GM18870 (cell line): ENCODE results near the gene MRAS.
"Not testable (repeated sequence)": the region's sequence is repeated elsewhere in the genome, so short reads cannot be mapped to it uniquely, and the experiment has no call there.

Source experiments
- ATAC-seq: cut with Tn5 transposase; IDR thresholded peaks from one replicate; pipeline ENCODE4 v1.9.1; 2021; ENCODE audit warnings: moderate library complexity; ENCODE audit not compliant: unreplicated experiment

MRAS gene

DNA sequence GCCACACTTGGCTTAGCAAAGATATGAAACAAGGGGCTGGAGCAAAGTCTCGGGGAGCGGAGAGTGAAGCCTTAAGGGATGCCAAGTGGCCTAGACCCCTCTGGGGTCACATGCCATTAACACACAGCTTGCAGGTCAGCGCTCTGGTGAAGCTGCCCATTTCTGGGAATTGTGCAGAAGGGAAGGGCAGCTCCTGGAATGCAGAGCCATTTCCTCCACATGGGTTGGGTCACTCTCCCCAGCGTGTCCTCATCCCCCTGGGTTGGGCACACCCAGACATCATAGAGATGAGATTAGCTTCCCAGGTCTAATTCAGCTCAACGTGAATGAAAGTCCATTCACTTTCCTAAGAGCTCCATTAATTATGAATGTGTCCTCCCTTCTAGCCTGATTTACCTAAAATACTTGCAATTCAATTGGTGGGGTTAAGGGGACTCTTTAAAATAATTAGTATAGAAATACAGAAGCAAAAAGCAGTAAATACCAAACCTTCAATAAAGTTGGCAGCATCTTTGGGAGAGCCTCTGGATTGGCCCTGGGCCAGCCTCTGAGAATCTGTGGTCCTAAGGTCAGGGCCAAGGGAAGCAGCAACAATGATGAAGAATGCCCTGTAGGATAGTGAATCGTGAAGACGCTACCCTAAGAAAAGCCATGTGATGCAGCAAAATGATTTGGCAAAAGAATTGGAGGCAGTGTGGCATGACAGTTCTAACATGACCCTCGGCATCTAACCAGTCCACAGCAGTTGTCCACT lies 17.8 kb downstream of the MRAS start:
- ATAC-seq: no peak

DNA sequence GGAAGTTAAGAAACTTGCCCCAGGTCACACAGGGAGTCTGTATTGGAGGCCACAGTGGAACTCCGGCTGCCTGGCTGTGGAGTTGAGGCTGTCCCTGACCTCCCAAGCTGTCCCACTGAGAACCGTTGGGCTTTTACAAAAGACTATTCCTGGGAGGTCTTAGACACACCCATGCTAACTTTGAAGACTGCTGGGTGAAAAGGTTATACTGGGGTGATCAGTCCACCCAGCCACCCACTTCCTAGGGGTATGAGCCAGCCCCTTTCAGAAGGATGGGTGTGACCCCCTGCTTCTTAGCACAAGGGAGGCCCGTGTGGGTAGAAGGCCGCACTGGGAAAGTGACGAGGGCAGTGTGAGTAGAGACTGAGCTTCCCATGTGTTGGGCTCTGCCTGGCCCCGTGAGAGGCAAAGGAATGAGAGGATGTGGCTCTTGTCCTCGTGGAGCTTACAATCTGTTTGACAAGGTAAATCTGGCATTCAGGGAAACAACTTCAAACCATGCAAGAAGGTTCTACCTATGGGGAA lies 19.0 kb downstream of the MRAS start:
- ATAC-seq: no peak

DNA sequence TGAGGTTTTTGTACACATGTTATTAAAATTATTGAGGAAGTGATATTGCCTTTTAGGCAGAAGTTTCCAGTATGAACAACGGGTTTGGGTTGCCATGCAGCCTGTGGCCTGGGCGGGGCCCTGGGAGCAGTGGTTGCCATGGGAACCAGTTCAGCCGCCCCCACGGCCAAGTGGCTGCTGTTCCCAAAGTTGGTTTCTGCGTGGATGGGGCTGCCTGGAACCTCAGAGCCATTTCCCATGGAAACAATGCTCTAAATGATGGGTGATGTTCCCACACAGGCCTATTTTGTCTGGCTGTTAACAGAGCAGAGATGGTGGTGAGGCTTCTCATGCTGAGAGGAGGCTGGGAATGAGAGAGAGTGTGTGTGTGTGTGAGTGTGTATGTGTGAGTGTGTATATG lies 19.5 kb downstream of the MRAS start:
- ATAC-seq: no peak

DNA sequence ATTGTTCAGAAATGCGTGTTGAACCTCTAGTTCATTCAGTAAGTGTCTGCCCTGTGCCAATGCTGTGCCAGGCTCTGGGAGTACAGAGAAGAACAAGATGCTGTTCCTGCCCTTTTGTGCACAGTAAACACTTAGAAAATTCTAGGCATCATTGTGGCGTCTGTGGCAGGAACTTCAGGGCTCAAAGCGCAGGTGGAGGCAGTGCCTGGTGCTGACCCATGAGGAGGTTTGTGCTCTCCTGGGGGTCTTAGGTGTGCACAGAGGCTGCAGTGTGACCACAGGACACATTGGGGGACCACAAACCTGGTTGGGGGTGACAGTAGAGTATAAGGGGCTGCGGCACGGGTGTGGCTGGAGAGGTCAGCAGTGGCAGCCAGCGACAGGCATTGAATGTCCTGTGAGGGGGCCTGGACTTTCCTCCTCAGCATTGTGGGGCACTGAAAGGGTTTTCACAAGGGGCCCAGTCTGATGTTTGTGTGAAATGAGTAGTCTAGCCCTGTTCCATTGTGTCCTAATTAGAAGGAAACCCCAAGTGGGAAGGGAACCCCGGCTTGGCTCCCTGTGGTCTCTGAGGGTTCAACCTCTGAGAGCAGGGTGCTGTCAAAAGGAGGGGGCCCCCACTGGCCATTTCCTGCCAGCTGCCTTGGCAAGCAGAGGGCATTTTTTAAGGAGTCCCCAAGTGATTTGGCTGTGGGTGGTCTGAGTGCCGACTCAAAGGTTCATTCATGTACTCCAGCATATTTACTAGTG lies 20.9 kb downstream of the MRAS start:
- no peak for ATAC-seq

DNA sequence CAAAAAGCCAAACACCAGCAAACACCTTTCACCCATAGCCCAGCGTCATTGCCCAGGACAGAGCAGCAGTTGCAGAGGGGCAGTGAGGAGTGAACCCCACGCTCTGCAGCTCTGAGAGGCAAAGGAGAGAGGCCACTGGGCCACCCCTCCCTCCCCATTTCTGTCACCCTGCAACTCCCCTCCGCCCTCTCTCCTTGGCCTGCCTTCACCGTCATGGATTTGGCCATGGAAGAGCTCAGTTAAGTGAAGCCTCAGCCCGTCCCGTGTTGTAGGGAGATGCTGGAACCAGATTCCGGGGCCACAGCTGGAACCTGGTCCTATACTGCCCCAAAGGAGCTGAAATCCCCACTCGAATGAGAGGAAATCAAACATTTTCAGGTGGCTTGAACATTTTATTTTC lies 21.9 kb downstream of the MRAS start:
- ATAC-seq: no peak

- peak; percentile 100 for ATAC-seq
Measured at GRCh38 chr3:138371070-138371965, 22.9 kb downstream of the MRAS start.

DNA sequence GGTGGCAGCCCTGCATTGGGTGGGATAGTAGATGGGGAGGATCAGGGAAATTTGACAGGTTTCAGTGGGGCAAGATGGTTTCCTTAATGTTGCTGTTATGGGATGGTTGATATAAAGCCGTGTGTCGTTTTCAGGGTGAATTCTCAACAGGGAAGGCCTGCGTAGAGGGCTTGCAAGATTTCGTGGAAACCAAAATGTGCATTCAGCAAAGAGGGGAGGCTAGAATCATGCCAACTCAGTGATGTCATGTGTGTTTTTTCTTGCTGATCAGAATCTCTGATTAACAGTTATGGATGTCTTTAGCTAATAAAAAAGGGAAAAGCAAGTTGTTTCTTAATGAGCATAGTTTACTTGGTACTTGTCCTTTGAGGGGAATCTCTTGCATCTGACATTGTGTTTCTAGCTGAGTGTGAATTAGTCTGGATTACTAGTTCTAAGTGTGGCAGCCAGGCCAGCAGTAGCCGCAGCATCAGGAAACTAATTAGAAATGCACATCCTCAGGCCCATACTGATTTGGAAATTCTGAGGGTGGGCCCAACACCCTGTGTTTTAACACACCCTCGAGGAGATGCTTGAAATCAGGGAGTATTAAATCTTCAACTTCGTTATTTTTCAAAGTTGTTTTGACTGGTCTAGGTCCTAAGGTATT lies 24.8 kb downstream of the MRAS start:
- ATAC-seq: no peak

GRCh38 chr3:138373736-138374094 lies 25.3 kb downstream of the MRAS start:
- ATAC-seq: no peak

DNA sequence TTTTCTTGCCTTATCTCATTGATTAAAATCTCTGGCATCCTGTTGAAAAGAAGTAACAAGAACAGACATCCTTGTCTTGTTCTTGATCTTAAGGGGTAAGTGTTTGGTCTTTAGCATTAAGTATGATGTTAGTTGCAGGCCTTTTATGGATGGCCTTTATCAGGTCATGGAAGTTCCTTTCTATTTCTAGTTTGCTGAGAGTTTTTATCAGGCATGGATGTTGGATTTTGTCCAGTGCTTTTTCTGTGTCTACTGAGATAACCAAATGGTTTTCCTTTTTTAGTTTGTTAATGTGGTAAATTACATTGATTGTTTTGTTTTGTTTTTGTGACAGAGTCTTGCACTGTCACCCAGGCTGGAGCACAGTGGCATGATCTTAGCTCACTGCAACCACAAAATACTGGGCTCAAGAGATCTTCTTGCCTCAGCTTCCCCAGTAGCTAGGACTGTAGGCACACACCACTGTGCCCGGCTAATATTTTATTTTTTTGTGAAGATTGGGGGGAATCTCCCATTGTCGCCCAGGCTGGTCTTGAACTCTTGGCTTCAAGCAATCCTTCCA lies 26.3 kb downstream of the MRAS start:
- ATAC-seq: no peak

GRCh38 chr3:138375447-138375846 lies 27.1 kb downstream of the MRAS start:
- ATAC-seq: no peak

- no peak for ATAC-seq
Measured at GRCh38 chr3:138376663-138377062, 28.3 kb downstream of the MRAS start.

DNA sequence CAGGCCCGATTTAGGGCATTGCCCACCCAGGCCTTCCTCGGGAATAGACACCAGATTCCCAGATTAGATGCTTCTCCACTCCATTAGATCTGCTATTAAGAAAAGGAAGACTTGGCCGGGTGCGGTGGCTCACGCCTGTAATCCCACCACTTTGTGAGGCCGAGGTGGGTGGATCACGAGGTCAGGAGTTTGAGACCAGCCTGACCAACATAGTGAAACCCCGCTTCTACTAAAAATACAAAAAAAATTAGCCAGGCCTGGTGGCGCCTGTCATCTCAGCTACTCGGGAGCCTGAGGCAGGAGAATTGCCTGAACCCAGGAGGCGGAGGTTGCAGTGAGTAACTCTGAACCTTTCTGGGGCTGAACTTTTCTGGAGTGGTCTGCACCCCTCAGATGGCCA lies 28.8 kb downstream of the MRAS start:
- ATAC-seq: not testable (repeated sequence)

DNA sequence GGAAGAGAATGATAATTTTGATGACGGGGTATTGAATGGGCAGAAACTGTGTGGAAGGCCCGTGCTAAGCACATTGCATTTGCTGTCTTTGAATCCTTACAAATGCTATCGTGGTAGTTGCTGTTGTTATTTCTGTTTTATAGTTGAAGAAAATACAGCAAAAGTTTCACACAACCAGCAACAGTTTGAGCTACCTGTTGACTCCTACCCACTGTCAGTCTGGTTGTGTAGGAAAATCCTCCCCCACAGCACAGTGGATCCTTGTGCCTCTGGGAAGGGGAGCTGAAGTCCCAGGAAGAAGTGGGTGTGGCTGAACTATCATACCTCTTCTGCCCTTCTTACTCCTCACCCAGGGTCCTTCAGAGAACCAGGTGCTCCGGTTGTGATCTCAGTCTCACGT lies 29.4 kb downstream of the MRAS start:
- ATAC-seq: no peak

DNA sequence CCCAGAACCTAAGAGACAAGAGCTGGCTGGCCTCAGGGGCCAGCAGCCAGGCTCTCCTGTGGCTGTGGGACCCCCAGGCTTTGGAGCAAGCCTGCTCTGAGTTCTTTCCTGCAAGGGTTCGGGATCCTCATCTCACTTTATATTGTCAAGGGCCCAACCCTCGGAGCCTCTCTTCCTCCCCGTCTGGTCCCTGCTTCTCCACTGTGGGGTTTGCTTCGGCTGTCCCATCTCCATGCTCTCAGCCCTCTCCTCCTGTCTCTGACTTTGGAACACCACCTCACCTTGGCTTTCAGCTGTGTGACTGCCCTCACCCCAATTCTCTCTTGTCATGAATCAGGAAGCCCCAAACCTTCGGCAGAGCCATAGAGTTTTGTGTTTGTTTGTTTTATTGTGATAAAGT lies 30.0 kb downstream of the MRAS start:
- ATAC-seq: no peak

GRCh38 chr3:138378990-138379389 lies 30.6 kb downstream of the MRAS start:
- ATAC-seq: no peak

GRCh38 chr3:138381413-138381901 lies 33.1 kb downstream of the MRAS start:
- ATAC-seq: no peak

GRCh38 chr3:138381950-138382715 lies 33.8 kb downstream of the MRAS start:
- ATAC-seq: no peak

DNA sequence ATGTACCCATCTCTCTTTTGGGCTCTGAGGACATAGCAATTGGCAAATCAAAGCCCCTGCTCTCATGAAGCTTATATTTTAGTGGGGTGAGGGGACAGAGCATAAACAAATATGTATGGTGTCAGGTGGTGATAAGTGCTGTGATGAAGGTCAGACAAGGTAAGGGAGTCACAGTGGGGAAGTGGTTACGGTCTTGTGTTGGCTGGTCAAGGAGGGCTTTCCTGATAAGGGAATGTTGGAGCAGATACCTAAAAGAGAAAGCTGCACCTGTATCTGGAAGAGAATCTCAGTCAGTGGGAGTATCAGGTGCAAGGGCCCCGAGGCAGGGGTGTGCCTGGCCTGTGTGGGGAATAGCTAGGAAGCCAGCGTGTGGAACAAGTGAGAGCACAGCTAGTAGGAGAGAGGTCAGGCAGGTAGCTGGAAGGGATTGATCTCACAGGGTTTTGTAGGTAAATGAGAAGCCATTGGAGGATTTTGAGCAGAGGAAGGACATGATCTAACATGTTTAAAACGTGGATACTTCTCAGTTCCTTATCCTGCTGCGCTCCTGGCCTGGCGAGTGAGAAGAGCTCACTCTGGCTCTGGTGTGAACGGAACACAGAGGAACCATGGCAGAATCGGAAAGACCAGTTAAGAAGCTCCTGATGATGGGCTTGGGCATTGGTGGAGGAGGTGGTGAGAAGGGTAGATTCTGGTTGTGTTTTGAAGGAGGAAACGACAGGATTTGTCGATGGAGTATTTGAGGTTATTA lies 35.5 kb downstream of the MRAS start:
- ATAC-seq: no peak

DNA sequence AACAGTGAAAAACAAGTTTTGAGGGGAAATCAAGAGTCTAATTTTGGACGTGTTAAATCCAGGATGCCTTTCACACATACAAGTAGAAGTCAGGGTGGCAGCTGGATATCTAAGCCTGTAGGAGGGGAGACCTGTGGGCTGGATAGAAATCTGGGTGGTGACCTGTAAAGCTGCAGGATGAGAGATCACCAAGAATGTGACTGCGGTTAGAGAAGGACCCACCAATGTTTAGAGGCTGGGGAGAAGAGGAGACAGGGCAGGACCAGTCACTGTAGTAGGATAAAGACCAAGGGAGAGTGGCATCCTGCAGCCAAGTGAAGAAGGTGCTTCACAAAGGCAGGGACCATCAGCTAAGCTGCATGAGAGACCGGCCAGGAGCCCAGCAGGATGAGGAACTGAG lies 36.2 kb downstream of the MRAS start:
- no peak for ATAC-seq
